Right atrium auricular region (tissue), 2 donors: ENCODE data around the gene FBXL2. TPM values are rescaled to one million over a fixed set of nuclear protein-coding genes. Genes with fewer than 3 reads are reported as not detected.

ENCODE experiments used
- DNase-seq: peaks from one replicate; pipeline ENCODE4 v3.0.0-alpha.2; 2019; ENCODE audit warnings: low spot score
- H3K27ac ChIP-seq, 2 donors: fragments of 200-600 bp; sonication (generic); 1 replicate in 1 of 2; 2 replicates in 1 of 2; pipeline ENCODE4 v1.5.1; 2016 to 2019
- H3K27me3 ChIP-seq, 2 donors: fragments of 200-600 bp; sonication (generic); one replicate each; pipeline versions ENCODE4 v1.5.1 to v1.6.0; 2017 to 2019
- H3K36me3 ChIP-seq: fragments of 200-600 bp; sonication (generic); one replicate; pipeline ENCODE4 v1.5.1; 2016
- H3K4me1 ChIP-seq, 2 donors: fragments of 200-600 bp; sonication (generic); one replicate each; pipeline versions ENCODE4 v1.5.1 to v1.6.0; 2017 to 2019
- H3K4me3 ChIP-seq, 2 donors: fragments of 200-600 bp; sonication (generic); 1 replicate in 1 of 2; 2 replicates in 1 of 2; pipeline ENCODE4 v1.5.1; 2017 to 2019; ENCODE audit warnings: mild to moderate bottlenecking in 1 of 2, moderate library complexity in 1 of 2
- H3K9me3 ChIP-seq, 2 donors: fragments of 200-600 bp; sonication (generic); one replicate each; pipeline ENCODE4 v1.5.1; 2019
- CTCF ChIP-seq, 2 donors: fragments of 200-600 bp; sonication (generic); IDR thresholded peaks; one replicate each; pipeline ENCODE4 v1.5.1; 2019; ENCODE audit warnings: antibody characterized with exemption in 2 of 2
- total RNA-seq, 2 donors: library from RNA; depleted of rRNA; stranded (reverse); fragments of >200 nt; gene quantifications; one replicate each; pipeline ENCODE4 v1.1.0, GENCODE V29; 2016

The FBXL2 gene
- total RNA-seq, 2 donors from 2014 or later = 2.0 TPM

- Histone ChIP-seq H3K4me3 (no peak overlapping the region), H3K27me3 (no peaks in the 10 kb centered on the region), H3K9me3 (no peaks in the 10 kb centered on the region), H3K27ac (no peak overlapping the region), H3K36me3 (no peaks in the 10 kb centered on the region), H3K4me1 (peaks cover 0 to 66% of the 10 kb centered on the region in 2 donors)
- DNase-seq = no peak
- TF ChIP-seq CTCF (IDR thresholded peaks at IDR 0.05) = no peak
Measured at GRCh38 chr3:33433843-33434242, 156.6 kb downstream of the FBXL2 start.

Other genes starting within 250 kb of the FBXL2 start
- gene GLB1, start 180.3 kb upstream of the FBXL2 start, total RNA-seq = 10 to 100 TPM; 26.5 to 31.0 TPM
- gene TMPPE, start 180.3 kb upstream of the FBXL2 start, total RNA-seq = 1 to 10 TPM; 4.7 to 5.6 TPM
- 100 to 1,000 TPM in 1 of 2 donors, 10 to 100 TPM in 1; 97.2 to 140 TPM for gene CRTAP, start 163.4 kb upstream of the FBXL2 start, total RNA-seq
- 1 to 10 TPM; 1.1 to 1.7 TPM for gene SUSD5, start 58.6 kb upstream of the FBXL2 start, total RNA-seq
- gene UBP1, start 163.0 kb downstream of the FBXL2 start, total RNA-seq = 10 to 100 TPM; 41.5 to 53.9 TPM